ENCODE results near the gene STX17.
A peak's percentile ranks its signal among the peaks of the same experiment; 100 is the strongest.

DNA sequence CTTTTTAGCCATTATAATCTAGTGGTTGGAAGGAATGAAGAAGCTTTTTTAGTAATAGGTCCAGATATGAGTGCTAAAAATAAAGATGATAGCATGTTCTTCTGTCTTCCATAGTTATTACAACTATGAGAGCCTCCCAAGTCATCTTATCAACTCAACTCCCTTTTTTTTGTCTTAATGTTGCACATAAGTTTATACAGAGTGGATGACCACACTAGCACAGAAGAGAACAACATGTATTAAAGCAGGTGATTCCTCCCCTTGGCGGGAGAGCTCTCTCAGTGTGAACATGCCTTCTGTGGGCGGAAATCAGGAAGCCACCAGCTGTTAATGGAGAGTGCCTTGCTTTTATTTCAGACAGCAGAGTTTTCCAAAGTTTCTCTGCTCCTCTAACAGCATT is 40.1 kb upstream of the STX17 start:
- TF ChIP-seq, protein P1, sequence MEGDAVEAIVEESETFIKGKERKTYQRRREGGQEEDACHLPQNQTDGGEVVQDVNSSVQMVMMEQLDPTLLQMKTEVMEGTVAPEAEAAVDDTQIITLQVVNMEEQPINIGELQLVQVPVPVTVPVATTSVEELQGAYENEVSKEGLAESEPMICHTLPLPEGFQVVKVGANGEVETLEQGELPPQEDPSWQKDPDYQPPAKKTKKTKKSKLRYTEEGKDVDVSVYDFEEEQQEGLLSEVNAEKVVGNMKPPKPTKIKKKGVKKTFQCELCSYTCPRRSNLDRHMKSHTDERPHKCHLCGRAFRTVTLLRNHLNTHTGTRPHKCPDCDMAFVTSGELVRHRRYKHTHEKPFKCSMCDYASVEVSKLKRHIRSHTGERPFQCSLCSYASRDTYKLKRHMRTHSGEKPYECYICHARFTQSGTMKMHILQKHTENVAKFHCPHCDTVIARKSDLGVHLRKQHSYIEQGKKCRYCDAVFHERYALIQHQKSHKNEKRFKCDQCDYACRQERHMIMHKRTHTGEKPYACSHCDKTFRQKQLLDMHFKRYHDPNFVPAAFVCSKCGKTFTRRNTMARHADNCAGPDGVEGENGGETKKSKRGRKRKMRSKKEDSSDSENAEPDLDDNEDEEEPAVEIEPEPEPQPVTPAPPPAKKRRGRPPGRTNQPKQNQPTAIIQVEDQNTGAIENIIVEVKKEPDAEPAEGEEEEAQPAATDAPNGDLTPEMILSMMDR (IDR thresholded peaks at IDR 0.05; ENCODE audit: low read depth, low read length), result no peak
- TF ChIP-seq POLR2A (IDR thresholded peaks at IDR 0.05; ENCODE audit: extremely low read depth, insufficient read length), result no peak
- TF ChIP-seq, protein P2, sequence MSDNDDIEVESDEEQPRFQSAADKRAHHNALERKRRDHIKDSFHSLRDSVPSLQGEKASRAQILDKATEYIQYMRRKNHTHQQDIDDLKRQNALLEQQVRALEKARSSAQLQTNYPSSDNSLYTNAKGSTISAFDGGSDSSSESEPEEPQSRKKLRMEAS (IDR thresholded peaks at IDR 0.05; ENCODE audit: low read depth, low read length), result peak; percentile 40

Data from NB4 (cell line).